Calu3 (cell line): ENCODE results near the gene MED12. TPM values are rescaled to one million over a fixed set of nuclear protein-coding genes. Genes with fewer than 3 reads are reported as not detected.

Source experiments
- BruUV-seq: library from RNA; stranded (reverse); fragments of 400-500 nt; replicated peaks from 2 replicates; lab custom pipeline; 2021; lab: Mats Ljungman, UMichigan
- CTCF ChIA-PET: fragments of 300-600 bp; sonication (Branson Sonifier 250); formaldehyde crosslinking; loops from one replicate; lab custom pipeline; 2022; ENCODE audit warnings: antibody characterized with exemption; lab: Charles Lee
- DNase-seq: peaks from one replicate; pipeline ENCODE4 v3.0.0; 2022
- H3K27ac Mint-ChIP-seq: one replicate; pipeline ENCODE4 v1.8.0; 2022; ENCODE audit warnings: mixed read lengths; ENCODE audit not compliant: unreplicated experiment
- H3K27me3 Mint-ChIP-seq: one replicate; pipeline ENCODE4 v1.8.0; 2022; ENCODE audit warnings: mixed read lengths; ENCODE audit not compliant: unreplicated experiment
- H3K36me3 Mint-ChIP-seq: one replicate; pipeline ENCODE4 v1.8.0; 2022; ENCODE audit warnings: mild to moderate bottlenecking, moderate library complexity, mixed read lengths; ENCODE audit not compliant: insufficient read depth, unreplicated experiment
- H3K4me1 Mint-ChIP-seq: one replicate; pipeline ENCODE4 v1.8.0; 2022; ENCODE audit warnings: mild to moderate bottlenecking, low read depth, mixed read lengths; ENCODE audit not compliant: unreplicated experiment
- H3K4me3 Mint-ChIP-seq: one replicate; pipeline ENCODE4 v1.8.0; 2022; ENCODE audit warnings: mild to moderate bottlenecking, low read depth, moderate library complexity, mixed read lengths; ENCODE audit not compliant: unreplicated experiment
- H3K9me3 Mint-ChIP-seq: one replicate; pipeline ENCODE4 v1.8.0; 2022; ENCODE audit warnings: low read depth, mixed read lengths; ENCODE audit not compliant: unreplicated experiment
- intact Hi-C: fragments of 100-400 bp; cut with micrococcal nuclease; formaldehyde crosslinking; loops from one replicate; pipeline ENCODE4 v1.10.0; 2022; ENCODE audit not compliant: unreplicated experiment
- total RNA-seq: library from RNA; stranded (reverse); gene quantifications from 2 replicates; pipeline ENCODE4 v1.2.3, GENCODE V29; 2022
- TF ChIP-seq, protein P1 (sequence below): fragments of 200-600 bp; IDR thresholded peaks from one replicate; pipeline ENCODE4 v1.8.0; 2022; ENCODE audit warnings: antibody characterized with exemption; ENCODE audit not compliant: unreplicated experiment

MED12 gene
- total RNA-seq, 1 experiment from 2014 or later, result 56.2 TPM

DNA sequence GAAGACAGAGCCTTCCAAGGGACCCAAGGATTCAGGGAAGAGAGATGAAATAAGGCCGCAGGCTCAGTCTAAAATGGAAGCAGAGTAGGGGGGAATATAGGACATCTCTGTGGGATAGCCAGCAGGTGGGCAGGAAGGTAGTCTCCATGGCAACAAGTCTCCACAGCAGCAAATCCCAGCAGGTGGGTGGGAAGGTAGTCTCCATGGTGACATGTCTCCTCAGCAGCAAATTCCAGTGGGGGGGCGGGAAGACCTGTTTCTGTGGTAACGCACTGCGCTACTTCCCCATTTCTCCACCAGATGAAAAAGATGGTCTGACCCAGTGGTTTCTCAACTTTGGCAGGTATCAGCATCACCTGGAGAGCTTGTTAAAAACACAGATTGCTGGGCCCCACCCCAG is 44.6 kb downstream of the MED12 start:
- Mint-ChIP-seq H3K4me1 (no peaks in the 10 kb centered on the region), H3K36me3 (no peaks in the 10 kb centered on the region), H3K27ac (no peak overlapping the region), H3K4me3 (no peak overlapping the region), H3K27me3 (peaks cover 20% of the 10 kb centered on the region), H3K9me3 (no peaks in the 10 kb centered on the region)
- TF ChIP-seq, protein P1, sequence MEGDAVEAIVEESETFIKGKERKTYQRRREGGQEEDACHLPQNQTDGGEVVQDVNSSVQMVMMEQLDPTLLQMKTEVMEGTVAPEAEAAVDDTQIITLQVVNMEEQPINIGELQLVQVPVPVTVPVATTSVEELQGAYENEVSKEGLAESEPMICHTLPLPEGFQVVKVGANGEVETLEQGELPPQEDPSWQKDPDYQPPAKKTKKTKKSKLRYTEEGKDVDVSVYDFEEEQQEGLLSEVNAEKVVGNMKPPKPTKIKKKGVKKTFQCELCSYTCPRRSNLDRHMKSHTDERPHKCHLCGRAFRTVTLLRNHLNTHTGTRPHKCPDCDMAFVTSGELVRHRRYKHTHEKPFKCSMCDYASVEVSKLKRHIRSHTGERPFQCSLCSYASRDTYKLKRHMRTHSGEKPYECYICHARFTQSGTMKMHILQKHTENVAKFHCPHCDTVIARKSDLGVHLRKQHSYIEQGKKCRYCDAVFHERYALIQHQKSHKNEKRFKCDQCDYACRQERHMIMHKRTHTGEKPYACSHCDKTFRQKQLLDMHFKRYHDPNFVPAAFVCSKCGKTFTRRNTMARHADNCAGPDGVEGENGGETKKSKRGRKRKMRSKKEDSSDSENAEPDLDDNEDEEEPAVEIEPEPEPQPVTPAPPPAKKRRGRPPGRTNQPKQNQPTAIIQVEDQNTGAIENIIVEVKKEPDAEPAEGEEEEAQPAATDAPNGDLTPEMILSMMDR, result no peak
- no TSS peak for BruUV-seq
- intact Hi-C loops, result no loop called here
- no peak for DNase-seq
- CTCF ChIA-PET, result interaction anchor here (0.6 kb wide), 1 partner anchor 109 kb away, joined by 3 read pairs; no protein-coding TSS in a partner anchor

DNA sequence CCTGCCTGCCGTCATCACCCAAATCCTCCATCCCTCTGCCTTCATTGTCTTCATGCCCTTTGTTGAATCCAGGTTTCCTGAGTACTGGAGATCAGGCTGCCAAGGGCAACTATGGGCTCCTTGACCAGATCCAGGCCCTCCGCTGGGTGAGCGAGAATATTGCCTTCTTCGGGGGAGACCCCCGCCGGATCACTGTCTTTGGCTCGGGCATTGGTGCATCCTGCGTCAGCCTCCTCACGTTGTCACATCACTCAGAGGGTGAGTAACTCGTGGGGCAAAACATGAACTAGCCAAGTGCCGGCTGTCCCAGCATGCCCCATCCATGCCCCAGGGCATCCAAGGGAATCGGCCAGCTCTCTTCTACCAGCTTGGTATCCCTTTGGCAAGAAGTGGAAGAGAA is 45.7 kb downstream of the MED12 start:
- TF ChIP-seq, protein P1, result no peak
- H3K4me3 Mint-ChIP-seq, result no peak overlapping the region
- no peaks in the 10 kb centered on the region for H3K9me3 Mint-ChIP-seq
- no TSS peak for BruUV-seq
- peaks cover 20% of the 10 kb centered on the region for H3K27me3 Mint-ChIP-seq
- CTCF ChIA-PET, result no interaction called here
- no peaks in the 10 kb centered on the region for H3K4me1 Mint-ChIP-seq
- intact Hi-C loops, result no loop called here
- no peaks in the 10 kb centered on the region for H3K36me3 Mint-ChIP-seq
- H3K27ac Mint-ChIP-seq, result no peak overlapping the region
- DNase-seq, result no peak

DNA sequence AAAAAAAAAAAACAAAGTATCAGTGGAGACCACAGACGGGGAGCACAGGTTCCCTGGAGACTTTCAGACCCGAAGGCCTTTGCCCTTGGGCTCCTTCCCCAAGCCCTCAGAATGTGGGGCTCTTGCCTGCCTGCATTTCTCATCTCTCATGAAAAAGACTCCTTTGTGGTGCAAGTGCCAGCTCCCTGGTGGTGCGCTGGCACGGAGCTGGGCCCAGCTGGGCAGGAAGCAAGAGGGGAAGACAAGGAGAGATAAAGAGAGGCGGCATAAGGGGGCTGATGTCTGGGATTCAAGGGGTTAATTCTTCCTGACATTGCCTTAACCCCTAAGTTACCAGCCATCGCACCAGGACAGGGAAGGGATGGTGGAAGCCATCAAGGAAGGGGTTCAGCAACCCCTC is 48.1 kb downstream of the MED12 start:
- H3K27ac Mint-ChIP-seq, result no peak overlapping the region
- H3K4me1 Mint-ChIP-seq, result no peaks in the 10 kb centered on the region
- peaks cover 2% of the 10 kb centered on the region for H3K36me3 Mint-ChIP-seq
- CTCF ChIA-PET, result no interaction called here
- no peak for DNase-seq
- intact Hi-C loops, result no loop called here
- peaks cover 20% of the 10 kb centered on the region for H3K27me3 Mint-ChIP-seq
- H3K9me3 Mint-ChIP-seq, result no peaks in the 10 kb centered on the region
- no peak overlapping the region for H3K4me3 Mint-ChIP-seq
- TF ChIP-seq, protein P1, result no peak
- BruUV-seq, result no TSS peak

DNA sequence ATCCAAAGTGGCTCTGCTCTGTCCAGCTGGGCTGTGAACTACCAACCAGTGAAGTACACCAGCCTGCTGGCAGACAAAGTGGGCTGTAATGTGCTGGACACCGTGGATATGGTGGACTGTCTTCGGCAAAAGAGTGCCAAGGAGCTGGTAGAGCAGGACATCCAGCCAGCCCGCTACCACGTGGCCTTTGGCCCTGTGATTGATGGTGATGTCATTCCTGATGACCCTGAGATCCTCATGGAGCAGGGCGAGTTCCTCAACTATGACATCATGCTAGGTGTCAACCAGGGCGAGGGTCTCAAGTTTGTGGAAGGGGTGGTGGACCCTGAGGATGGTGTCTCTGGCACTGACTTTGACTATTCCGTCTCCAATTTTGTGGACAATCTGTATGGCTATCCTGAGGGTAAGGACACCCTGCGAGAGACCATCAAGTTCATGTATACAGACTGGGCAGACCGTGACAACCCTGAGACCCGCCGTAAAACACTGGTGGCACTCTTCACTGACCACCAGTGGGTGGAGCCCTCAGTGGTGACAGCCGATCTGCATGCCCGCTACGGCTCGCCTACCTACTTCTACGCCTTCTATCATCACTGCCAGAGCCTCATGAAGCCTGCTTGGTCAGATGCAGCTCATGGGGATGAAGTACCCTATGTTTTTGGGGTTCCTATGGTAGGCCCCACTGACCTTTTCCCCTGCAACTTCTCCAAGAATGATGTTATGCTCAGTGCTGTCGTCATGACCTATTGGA is 48.8 kb downstream of the MED12 start:
- no TSS peak for BruUV-seq
- Mint-ChIP-seq H3K27me3 (peaks cover 20% of the 10 kb centered on the region), H3K9me3 (no peaks in the 10 kb centered on the region)

More for the DNA sequence above, 48.8 kb downstream of the MED12 start:
- Mint-ChIP-seq H3K27ac (no peak overlapping the region), H3K36me3 (peaks cover 4% of the 10 kb centered on the region), H3K4me3 (no peak overlapping the region), H3K4me1 (no peaks in the 10 kb centered on the region)
- CTCF ChIA-PET, result interaction anchor here (0.6 kb wide), 1 partner anchor 197 kb away, joined by 5 read pairs; no protein-coding TSS in a partner anchor
- intact Hi-C loops, result no loop called here
- TF ChIP-seq, protein P1, result no peak
- no peak for DNase-seq
